Stomach (tissue), 4 donors: ENCODE data around the gene TRNT1.

ENCODE experiments used
- CTCF ChIP-seq, 7 experiments: fragments of 450-650 bp in 4 of 7; fragments of 200-600 bp in 3 of 7; sonication (generic) in 3 of 7; IDR thresholded peaks; one replicate each; pipeline ENCODE4 v1.5.1; 2016 to 2019; ENCODE audit warnings: antibody characterized with exemption in 7 of 7, control low read depth in 2 of 7, mild to moderate bottlenecking in 1 of 7
- EP300 ChIP-seq: sonication (generic); formaldehyde crosslinking; IDR thresholded peaks from one replicate; pipeline ENCODE4 v1.6.1; 2017; ENCODE audit warnings: antibody characterized with exemption
- POLR2A ChIP-seq, 4 donors: fragments of 450-650 bp; IDR thresholded peaks; one replicate each; pipeline ENCODE4 v1.6.1; 2016; ENCODE audit warnings: antibody characterized with exemption in 4 of 4, control low read depth in 2 of 4, mild to moderate bottlenecking in 1 of 4, moderate library complexity in 1 of 4
- POLR2AphosphoS5 ChIP-seq, 3 donors: sonication (generic); formaldehyde crosslinking; IDR thresholded peaks; one replicate each; pipeline ENCODE4 v1.6.1; 2016; ENCODE audit warnings: antibody characterized with exemption in 3 of 3

GRCh38 chr3:3157484-3157883 lies 30.7 kb downstream of the TRNT1 start:
- TF ChIP-seq CTCF (IDR thresholded peaks at IDR 0.05) (no peak), POLR2AphosphoS5 (IDR thresholded peaks at IDR 0.05) (no peak), POLR2A (IDR thresholded peaks at IDR 0.05) (no peak), EP300 (no peak)
